ENCODE results near the gene DDOST.

Gene DDOST

DNA sequence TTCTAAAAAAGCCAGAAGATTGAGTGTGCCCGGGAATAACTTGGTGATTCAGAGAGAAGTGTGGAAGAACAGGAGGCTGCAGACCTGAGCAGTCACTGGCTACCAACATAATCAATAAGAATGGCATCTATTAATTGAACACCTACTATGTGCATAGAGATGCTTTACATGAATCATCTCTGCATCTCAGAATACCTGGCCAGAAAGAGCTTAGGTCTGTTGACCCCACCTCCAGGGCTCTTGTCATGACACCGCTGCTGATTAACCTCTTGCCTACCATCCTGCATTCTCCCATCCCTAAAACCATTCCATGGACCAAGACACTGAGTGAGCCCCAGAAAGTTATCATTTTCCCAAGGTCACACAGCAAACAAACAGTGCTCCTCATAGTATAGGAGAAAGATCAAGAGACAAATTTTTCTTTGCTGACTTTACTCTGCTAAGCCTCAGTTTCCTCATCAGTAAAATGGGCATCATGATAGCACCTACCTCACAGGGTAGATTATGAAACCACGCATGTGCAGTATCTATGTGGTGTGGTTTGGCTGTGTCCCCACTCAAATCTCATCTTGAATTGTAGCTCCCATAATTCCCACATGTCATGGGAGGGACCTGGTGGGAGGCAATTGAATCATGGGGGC is 44.2 kb downstream of the DDOST start:
- Histone ChIP-seq H3K27me3 (ENCODE audit: insufficient read depth, low read length, poor library complexity) (no peaks in the 10 kb centered on the region), H4K20me1 (ENCODE audit: insufficient read depth, low read length) (no peaks in the 10 kb centered on the region), H3K9ac (ENCODE audit: low read depth, low read length) (no peak overlapping the region), H3K4me2 (ENCODE audit: insufficient read depth, low read length) (no peak overlapping the region), H3K9me3 (ENCODE audit: insufficient read depth, low read length, severe bottlenecking) (no peaks in the 10 kb centered on the region), H3K79me2 (ENCODE audit: insufficient read depth, low read length) (no peaks in the 10 kb centered on the region), H2AFZ (ENCODE audit: low read depth, low read length) (no peak overlapping the region), H3K27ac (ENCODE audit: low read length) (no peak overlapping the region), H3K4me1 (ENCODE audit: insufficient read depth, low read length) (no peaks in the 10 kb centered on the region), H3K36me3 (ENCODE audit: insufficient read depth, low read length) (no peaks in the 10 kb centered on the region), H3K4me3 (ENCODE audit: low read depth in 1 of 2, low read length in 2 of 2) (no peak overlapping the region)
- ATAC-seq (ENCODE audit: insufficient read depth, low read depth) (no peak), DNase-seq (no peak)
- TF ChIP-seq EZH2 (IDR thresholded peaks at IDR 0.05; ENCODE audit: borderline replicate concordance, low read depth, low read length, severe bottlenecking): no peak
- TF ChIP-seq, protein P1, sequence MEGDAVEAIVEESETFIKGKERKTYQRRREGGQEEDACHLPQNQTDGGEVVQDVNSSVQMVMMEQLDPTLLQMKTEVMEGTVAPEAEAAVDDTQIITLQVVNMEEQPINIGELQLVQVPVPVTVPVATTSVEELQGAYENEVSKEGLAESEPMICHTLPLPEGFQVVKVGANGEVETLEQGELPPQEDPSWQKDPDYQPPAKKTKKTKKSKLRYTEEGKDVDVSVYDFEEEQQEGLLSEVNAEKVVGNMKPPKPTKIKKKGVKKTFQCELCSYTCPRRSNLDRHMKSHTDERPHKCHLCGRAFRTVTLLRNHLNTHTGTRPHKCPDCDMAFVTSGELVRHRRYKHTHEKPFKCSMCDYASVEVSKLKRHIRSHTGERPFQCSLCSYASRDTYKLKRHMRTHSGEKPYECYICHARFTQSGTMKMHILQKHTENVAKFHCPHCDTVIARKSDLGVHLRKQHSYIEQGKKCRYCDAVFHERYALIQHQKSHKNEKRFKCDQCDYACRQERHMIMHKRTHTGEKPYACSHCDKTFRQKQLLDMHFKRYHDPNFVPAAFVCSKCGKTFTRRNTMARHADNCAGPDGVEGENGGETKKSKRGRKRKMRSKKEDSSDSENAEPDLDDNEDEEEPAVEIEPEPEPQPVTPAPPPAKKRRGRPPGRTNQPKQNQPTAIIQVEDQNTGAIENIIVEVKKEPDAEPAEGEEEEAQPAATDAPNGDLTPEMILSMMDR (IDR thresholded peaks at IDR 0.05; ENCODE audit: borderline replicate concordance, extremely low read depth, low read length, poor library complexity, severe bottlenecking): no peak

DNA sequence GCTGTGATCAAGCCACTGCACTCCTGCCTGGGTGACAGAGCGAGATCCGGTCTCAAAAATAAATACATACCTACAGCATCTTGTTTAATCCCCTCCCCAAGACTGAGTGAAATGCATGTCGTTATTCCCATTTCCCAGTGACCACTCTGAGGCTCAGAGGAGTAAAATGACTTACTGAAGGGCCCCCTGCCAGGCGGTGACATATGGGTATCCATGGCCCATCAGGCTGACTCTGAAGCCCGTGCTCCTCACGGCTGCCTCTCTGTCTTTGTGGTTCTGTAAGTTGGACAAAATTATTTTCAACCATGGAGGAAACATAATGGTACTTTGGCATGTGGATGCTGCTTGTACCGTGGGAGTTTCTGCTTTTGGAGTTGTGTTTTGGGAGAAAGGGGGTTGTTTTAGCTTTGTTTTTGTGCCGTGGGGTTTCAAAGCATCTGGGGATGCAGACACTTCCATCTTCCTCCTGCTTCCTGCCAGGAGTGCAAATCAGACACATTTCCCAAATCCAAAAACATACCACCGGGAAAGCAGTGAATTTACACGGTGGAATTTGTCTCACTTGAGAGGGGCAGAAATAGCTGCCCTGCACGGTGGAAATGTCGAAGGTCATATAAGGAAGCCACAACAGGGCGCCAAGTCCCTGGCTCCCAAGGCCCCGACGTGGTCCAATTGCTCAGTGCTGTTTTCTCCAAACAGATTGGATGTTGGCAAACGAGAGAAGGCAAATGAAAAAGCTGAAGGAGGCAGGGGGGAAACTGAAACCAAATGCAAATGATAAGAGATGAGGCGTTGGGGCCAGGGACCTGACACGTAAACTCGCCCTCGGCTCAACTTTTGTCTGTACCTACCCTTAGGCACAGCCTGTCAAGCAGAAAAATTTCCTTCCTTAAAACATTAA is 45.0 kb downstream of the DDOST start:
- H3K4me3 ChIP-seq (ENCODE audit: low read depth in 1 of 2, low read length in 2 of 2): no peak overlapping the region
- no peak overlapping the region for H3K9ac ChIP-seq (ENCODE audit: low read depth, low read length)
- H3K27me3 ChIP-seq (ENCODE audit: insufficient read depth, low read length, poor library complexity): no peaks in the 10 kb centered on the region
- H3K27ac ChIP-seq (ENCODE audit: low read length): no peak overlapping the region
- no peaks in the 10 kb centered on the region for H3K79me2 ChIP-seq (ENCODE audit: insufficient read depth, low read length)
- TF ChIP-seq, protein P1 (IDR thresholded peaks at IDR 0.05; ENCODE audit: borderline replicate concordance, extremely low read depth, low read length, poor library complexity, severe bottlenecking): no peak
- TF ChIP-seq EZH2 (IDR thresholded peaks at IDR 0.05; ENCODE audit: borderline replicate concordance, low read depth, low read length, severe bottlenecking): no peak
- no peaks in the 10 kb centered on the region for H4K20me1 ChIP-seq (ENCODE audit: insufficient read depth, low read length)
- no peak for DNase-seq
- H2AFZ ChIP-seq (ENCODE audit: low read depth, low read length): no peak overlapping the region
- no peak overlapping the region for H3K4me2 ChIP-seq (ENCODE audit: insufficient read depth, low read length)
- H3K36me3 ChIP-seq (ENCODE audit: insufficient read depth, low read length): no peaks in the 10 kb centered on the region
- no peaks in the 10 kb centered on the region for H3K4me1 ChIP-seq (ENCODE audit: insufficient read depth, low read length)
- no peaks in the 10 kb centered on the region for H3K9me3 ChIP-seq (ENCODE audit: insufficient read depth, low read length, severe bottlenecking)
- ATAC-seq (ENCODE audit: insufficient read depth, low read depth): no peak

DNA sequence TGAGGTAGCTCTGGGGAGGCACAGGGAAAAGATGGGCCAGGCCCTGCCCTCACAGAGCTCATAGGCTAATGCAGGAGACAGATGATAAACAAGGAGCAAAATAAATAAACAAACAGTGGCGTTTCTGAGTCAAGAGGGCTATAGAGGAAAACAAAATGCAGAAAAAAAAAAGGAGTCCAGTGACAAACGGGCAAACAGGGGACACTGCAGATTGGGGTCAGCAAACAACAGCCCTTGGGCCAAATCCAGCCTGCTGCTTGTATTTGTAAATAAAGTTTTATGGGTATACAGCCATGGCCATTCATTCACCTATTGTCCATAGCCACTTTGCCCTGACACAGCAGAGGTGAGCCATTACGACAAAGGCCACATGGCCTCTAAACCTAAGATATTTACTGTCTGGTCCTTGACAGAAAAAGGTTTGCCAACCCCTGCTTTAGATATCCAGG is 47.0 kb downstream of the DDOST start:
- Histone ChIP-seq H3K27me3 (ENCODE audit: insufficient read depth, low read length, poor library complexity) (no peaks in the 10 kb centered on the region), H3K9ac (ENCODE audit: low read depth, low read length) (no peak overlapping the region), H3K4me3 (ENCODE audit: low read depth in 1 of 2, low read length in 2 of 2) (no peak overlapping the region), H3K79me2 (ENCODE audit: insufficient read depth, low read length) (no peaks in the 10 kb centered on the region), H3K4me1 (ENCODE audit: insufficient read depth, low read length) (no peaks in the 10 kb centered on the region), H2AFZ (ENCODE audit: low read depth, low read length) (no peak overlapping the region), H3K27ac (ENCODE audit: low read length) (no peak overlapping the region), H3K36me3 (ENCODE audit: insufficient read depth, low read length) (no peaks in the 10 kb centered on the region), H4K20me1 (ENCODE audit: insufficient read depth, low read length) (no peaks in the 10 kb centered on the region), H3K4me2 (ENCODE audit: insufficient read depth, low read length) (no peak overlapping the region), H3K9me3 (ENCODE audit: insufficient read depth, low read length, severe bottlenecking) (no peaks in the 10 kb centered on the region)
- ATAC-seq (ENCODE audit: insufficient read depth, low read depth): no peak
- TF ChIP-seq EZH2 (IDR thresholded peaks at IDR 0.05; ENCODE audit: borderline replicate concordance, low read depth, low read length, severe bottlenecking): no peak
- TF ChIP-seq, protein P1 (IDR thresholded peaks at IDR 0.05; ENCODE audit: borderline replicate concordance, extremely low read depth, low read length, poor library complexity, severe bottlenecking): no peak
- no peak for DNase-seq
